Measurements from ENCODE around the gene TUBAL3.
"Not testable (repeated sequence)": the region's sequence is repeated elsewhere in the genome, so short reads cannot be mapped to it uniquely, and the experiment has no call there.

The TUBAL3 gene

DNA sequence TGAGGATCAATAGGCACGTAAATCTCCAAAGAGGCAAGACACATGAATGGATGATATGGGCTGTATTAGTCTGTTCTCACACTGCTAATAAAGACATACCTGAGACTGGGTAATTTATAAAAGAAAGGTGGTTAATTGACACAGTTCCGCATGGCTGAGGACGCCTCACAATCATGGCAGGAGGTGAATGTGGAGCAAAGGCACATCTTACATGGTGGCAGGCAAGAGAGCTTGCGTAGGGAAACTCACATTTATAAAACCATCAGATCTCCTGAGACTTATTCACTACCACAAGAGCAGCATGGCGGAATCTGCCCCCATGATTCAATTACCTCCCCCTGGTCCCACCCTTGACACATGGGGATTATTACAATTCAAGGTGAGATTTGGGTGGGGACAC, 25.4 kb downstream of the TUBAL3 start:
- not testable (repeated sequence) for DNase-seq (ENCODE audit: low read depth in 2 of 2)

GRCh38 chr10:5376450-5376849, 28.2 kb downstream of the TUBAL3 start:
- no peak for DNase-seq (ENCODE audit: low read depth in 2 of 2)

GRCh38 chr10:5373891-5374611, 30.6 kb downstream of the TUBAL3 start:
- no peak for DNase-seq (ENCODE audit: low read depth in 2 of 2)

DNA sequence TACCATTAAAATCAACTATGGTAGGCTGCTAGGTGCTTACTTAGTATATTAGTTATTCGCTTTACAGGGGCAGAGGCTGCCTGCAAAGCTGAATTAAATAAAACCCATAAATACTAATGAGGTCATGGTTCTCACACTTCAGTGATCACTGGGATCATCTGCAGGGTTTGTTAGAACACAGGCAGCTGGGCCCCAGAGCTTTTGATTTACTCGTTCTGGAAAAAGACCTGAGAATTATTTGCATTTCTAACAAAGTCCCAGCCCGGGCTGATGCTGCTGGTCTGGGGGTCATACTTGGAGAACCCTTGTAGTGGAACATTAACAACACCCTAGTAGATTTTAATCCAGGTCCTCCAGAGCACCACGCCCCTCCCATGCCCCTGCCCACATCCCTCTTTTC, 31.3 kb downstream of the TUBAL3 start:
- no peak for DNase-seq (ENCODE audit: low read depth in 2 of 2)

DNA sequence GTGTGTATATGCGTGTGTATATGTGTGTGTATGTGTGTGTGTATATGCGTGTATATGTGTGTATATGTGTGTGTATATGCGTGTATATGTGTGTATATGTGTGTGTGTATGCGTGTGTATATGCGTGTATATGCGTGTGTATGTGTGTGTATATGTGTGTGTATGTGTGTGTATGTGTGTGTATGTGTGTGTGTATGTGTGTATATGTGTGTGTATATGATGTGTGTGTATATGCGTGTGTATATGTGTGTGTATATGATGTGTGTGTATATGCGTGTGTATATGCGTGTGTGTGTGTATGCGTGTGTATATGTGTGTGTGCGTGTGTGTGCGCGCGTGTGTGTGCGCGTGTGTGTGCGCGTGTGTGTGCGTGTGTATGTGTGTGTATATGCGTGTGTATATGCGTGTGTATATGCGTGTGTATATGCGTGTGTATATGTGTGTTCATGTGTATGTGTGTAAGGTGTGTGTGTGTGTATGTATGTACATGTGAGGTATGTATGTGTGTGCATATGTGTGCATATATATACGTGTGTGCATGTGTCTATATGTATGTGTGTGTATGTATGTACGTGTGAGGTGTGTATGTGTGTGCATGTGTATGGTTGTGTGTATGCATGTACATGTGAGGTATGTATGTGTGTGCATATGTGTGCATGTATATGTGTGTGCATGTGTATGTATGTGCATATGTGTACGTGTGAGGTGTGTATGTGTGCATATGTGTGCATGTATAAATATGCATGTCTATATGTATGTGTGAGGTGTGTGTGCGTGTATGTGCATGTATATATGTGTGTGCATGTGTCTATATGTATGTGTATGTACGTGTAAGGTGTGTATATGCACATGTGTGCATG, 33.9 kb downstream of the TUBAL3 start:
- no peak for DNase-seq (ENCODE audit: low read depth in 2 of 2)

DNA sequence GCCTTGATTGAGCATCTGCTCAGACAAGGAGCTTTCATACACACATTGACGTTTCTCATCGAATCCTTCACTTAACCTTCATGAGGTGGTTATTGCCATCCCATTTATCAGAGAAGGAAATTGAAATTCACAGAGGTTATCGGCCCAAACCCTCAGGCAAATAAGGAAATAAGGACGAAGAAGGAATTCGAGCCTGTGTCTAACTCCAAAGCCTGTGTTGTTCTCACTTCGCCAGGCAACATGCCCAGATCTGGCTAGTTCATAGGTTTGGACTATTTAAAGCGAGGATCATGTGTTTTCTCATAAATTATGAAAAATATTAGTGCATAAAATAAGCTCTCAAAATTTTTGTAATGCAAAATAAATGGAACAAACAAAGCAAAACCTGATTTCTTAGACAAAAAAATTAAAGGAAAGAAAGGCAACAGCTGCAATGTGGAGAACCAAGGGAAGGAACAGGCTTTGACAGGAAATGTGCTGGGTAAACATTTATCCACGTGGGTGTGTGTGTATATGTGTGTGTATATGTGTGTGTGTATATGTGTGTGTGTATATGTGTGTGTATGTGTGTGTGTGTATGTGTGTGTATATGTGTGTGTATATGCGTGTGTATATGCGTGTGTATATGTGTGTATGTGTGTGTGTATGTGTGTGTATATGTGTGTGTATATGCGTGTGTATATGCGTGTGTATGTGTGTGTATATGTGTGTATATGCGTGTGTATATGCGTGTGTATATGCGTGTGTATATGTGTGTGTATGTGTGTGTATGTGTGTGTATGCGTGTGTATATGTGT, 35.1 kb downstream of the TUBAL3 start:
- DNase-seq (ENCODE audit: low read depth in 2 of 2): no peak

DNA sequence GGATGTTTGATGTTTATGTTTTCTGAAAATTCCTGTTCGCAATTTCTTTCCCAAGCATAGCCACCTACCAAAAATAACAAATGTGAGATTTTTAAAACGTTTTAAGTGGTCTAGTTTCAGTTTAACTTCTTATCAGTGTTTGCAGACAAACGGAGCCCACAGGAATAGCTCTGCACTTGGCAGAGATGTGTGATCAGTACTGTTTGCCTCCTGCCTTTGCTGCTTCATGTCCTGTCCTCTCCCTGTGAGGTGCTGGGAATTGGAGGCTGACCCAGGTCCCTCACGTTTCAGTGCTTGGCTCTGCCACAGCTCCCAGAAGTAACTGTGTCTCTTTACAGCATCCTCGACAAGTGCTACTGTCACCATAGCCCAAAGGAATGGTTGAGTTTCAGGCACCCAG, 38.7 kb downstream of the TUBAL3 start:
- DNase-seq (ENCODE audit: low read depth in 2 of 2): no peak

DNA sequence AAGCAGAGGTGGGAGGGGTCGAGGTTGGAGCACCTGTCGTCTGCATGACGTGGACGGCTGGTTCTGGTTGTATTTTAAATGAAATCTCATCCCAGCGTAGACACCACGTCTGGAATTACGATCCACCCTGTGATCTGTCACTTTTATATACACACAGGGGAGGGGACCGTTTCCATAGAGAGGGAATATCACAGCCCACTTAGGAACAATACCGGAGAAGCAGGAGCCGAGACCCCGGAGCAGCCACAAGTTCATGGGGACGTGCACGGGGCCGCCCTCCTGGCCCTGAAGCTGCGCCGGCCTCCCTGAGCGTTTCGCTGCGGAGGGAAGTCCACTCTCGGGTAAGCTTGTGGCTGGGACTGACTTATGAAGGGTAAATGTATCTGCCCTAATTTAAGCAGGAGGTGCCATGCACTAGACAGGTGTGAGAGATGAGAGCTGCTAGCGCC, 39.7 kb downstream of the TUBAL3 start, which contains the start of gene UCN3:
Gene UCN3, plus strand, starts transcription at position 77 of the 449 bp plus-strand sequence. CDS start 8,755 bp downstream, outside the sequence.
- DNase-seq (ENCODE audit: low read depth in 2 of 2): no peak

DNA sequence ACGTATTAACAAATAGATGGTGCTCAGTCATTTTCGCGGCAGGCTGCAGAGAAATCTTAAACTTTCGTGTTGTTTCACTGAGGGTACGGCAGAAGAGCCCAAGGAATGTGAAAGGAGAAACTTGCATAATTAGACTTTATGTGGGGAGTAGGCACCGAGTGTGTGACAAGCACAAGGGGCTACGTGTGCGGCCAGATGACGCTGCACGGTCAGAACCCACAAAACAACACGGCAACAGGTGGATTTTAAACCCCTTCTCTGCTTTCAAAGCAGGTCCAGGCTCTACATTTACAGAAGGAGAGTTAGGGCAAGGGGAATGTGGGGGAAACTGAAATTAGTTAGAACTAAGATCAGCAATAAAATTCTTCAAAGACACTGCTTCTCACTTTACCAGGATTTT, 40.3 kb downstream of the TUBAL3 start:
- no peak for DNase-seq (ENCODE audit: low read depth in 2 of 2)

DNA sequence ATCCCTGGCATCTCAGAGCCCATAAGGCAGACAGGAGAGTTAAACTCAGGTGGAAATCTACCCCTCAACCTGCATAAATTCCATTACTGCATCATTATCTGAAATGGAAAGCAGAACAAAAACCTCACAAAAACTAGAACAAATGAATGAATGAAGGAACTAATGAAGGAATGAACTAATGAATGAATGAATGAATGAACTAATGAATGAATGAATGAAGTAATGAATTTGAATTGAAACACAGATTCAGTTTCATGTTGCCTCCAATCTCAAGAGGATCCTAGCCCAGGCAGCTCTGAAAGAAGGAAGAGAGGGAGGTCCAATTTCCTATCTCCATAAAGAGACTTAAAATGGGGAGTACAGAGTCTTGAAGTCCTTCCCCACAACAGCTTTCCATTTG, 41.8 kb downstream of the TUBAL3 start:
- DNase-seq (ENCODE audit: low read depth in 2 of 2): no peak

- no peak for DNase-seq (ENCODE audit: low read depth in 2 of 2)
Observed at GRCh38 chr10:5361966-5362365, 42.7 kb downstream of the TUBAL3 start.

DNA sequence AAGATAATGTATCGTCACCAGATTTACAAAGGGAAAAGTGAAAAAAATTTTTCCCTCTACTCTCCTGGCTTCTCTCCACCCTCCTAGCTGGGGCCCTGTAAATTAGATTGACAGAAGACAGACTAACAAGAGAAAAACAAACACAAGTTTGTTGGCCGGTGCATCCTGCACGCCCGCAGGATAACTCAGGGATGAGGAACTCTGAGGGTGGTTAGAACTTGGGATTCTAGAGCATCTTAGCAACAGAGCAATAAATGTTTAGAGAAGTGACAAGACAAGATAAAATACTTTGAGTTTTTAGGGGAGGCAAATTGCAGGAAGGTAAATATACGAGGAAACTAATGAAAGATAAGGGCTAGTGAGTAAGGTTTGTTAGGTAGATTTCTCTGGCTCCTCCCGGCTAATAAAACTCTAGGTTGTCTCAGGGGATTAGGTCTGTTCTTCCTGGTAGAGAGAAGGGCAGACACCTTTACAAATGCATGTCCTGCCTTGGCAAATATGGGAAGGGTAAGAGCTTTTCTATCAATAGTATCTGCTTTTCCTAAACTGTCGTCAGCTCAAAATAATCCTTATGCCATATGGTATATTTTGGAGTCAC, 44.2 kb downstream of the TUBAL3 start:
- no peak for DNase-seq (ENCODE audit: low read depth in 2 of 2)

DNA sequence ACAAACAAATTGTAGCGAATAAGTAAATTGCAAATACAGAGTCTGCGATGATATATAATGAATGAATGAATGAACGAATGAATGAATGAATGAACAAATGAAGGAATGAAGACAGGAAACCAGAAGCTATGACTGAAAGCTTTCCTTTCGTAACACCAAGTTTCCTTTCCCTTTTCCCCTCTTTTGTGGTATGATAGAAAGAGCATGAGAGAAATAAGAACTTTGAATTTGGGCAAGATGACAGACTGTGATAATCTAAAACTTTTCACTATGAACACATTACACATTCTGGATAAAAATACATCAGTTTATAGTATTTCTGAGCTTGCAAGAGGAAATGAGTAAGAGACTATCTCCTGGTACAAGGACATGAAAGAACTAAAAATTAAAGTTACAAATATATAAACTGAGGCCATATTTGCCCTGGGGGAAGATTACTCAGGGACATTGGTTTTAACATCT, 48.3 kb downstream of the TUBAL3 start:
- DNase-seq (ENCODE audit: low read depth in 2 of 2): no peak

DNA sequence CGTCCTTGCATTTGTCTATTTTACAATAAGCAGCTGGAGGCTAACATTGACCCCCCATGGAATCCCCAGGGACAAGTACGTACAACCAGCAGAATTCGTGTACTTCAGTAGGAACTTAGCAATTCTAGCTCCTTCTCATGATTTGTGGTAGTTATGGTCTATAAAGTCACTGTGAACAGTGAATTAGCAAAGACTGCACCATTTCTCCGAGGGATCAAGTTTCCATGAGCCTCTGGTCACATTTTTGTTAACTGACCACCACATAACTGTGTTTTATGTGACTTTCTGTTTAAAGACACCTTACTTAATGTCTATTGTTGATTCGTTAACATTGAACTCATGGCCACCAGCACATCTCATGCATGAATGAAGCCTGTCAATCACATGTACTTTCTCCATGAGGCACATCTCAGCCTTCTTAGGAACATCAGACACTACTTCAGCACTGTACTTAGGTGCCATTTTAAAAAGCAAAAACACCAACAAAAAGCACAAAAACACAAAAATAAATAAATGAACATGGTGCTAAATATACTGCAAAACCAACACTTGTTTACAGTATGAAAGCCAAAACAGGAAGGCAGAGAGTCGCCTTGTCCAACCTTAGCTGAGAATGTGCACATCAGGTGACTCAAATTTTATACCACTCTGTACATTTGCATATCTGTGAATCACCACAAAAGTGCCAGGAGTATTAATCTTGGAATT, 48.9 kb downstream of the TUBAL3 start:
- no peak for DNase-seq (ENCODE audit: low read depth in 2 of 2)

DNA sequence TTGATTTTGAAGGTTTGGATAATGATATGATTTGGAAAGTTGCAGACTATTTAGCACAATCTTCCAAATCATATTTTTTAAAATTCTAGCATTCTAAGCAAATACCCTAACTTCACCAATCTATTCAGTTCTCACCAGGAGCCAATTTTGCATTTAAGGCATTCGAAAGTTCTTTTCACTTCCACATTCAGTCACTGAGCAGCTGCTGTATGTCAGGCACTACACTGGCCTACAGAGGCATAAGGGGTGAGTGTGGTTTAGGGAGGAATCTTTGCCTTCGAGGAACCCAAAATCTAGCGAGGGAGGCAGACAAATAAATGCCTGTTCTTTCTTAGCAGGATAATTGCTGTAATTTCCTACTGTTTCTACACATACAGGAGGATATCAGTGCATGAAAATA, 50.6 kb downstream of the TUBAL3 start:
- no peak for DNase-seq (ENCODE audit: low read depth in 2 of 2)

DNA sequence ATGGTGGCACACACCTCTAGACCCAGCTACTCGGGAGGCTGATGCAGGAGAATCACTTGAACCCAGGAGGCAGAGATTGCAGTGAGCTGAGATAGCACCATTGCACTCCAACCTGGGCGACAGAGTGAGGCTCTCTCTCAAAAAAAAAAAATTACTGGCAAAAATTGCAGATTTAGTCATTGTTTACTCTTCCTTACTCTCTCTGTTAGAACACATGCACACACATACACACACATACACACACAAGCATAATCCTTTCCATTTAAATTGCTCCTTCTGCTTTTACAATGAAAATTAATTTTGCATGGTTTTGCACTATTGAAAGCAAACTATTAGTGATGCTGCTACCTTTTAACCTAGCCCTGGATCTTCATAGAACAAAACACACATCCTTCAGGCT, 55.3 kb downstream of the TUBAL3 start:
- no peak for DNase-seq (ENCODE audit: low read depth in 2 of 2)

DNA sequence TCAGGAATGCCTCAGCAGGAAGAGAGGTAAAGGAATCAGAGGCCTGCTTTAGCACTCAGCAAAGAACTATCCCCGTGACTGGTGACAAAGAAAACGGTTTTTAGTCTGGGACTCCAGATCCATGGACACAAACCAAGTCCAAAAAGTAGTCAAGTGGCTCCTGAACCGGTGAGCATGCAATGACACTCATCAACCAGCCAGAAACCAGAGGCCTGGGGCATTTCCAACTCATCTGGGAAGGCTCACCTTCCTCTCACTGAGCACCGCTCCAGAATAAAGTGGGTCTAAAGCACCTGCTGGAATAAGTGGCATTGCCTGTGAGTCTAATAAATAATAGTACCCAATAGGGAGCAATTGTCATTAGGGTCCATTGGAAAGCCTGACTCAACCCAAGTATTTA, 57.7 kb downstream of the TUBAL3 start:
- DNase-seq (ENCODE audit: low read depth in 2 of 2): no peak

GRCh38 chr10:5344746-5345145, 59.9 kb downstream of the TUBAL3 start:
- no peak for DNase-seq (ENCODE audit: low read depth in 2 of 2)

DNA sequence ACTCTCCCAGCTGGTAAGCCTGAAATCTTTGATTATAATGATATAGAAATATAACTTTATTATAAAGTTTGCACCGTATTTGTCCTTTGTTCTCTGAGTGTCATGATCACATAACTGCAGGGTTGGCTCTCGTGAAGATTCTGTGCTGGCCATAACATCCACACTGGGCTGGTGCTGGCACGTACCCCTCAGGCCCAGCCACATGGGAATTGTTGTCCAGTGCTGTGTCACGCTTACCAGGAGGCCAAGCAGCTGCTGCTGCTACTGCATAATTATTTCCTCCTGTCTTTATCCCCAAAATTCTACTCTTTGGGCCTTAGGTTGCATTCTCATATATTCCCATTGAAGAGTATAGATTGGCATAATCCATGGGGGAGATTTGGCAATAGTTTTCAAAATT, 60.6 kb downstream of the TUBAL3 start:
- DNase-seq (ENCODE audit: low read depth in 2 of 2): no peak

GRCh38 chr10:5343561-5343960, 61.1 kb downstream of the TUBAL3 start:
- DNase-seq (ENCODE audit: low read depth in 2 of 2): no peak
